Measurements from ENCODE around the gene SPEG. TPM values are rescaled to one million over a fixed set of nuclear protein-coding genes. Genes with fewer than 3 reads are reported as not detected.

SPEG gene
- total RNA-seq, 2 experiments from 2014 or later = 15.3 to 17.7 TPM

DNA sequence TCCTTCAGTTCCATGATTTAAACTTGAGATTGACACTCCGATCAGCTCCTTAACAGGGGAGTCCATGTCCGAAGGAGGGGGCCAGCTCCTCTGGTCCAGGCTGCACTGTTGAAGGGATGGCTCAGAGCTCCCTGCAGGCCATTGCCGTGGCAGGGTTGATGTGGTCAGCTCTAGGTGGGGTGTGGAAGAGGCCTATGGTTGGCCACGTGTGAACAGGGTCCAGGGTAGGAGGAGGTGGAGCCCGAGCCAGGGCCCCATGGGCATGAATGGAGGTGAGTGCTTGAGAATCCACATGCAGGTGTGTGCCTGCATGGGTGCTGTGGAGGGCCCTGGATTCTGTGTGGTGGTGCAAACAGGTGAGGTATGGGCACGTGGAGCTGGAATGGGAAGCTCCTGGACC is 1.1 kb downstream of the SPEG start:
- intact Hi-C loops (cut with DNase I, micrococcal nuclease) = no loop called here
- DNase-seq (no peak), ATAC-seq (ENCODE audit: poor library complexity) (no peak)
- no peaks in the 10 kb centered on the region for H3K9me3 Mint-ChIP-seq
- Histone ChIP-seq H3K36me3 (ENCODE audit: insufficient read depth, low read length) (no peaks in the 10 kb centered on the region), H3K9me3 (ENCODE audit: control insufficient read depth in 1 of 2, insufficient read depth in 1 of 2, low read length in 2 of 2) (peaks cover 0 to 14% of the 10 kb centered on the region in 2 experiments), H3K27me3 (ENCODE audit: control insufficient read depth in 1 of 2, insufficient read depth in 2 of 2, low read length in 2 of 2) (peaks cover 25 to 27% of the 10 kb centered on the region in 2 experiments), H3K27ac (ENCODE audit: low read depth in 1 of 2, low read length in 2 of 2) (no peak overlapping the region), H3K4me3 (ENCODE audit: low read length) (no peak overlapping the region), H3K4me1 (ENCODE audit: insufficient read depth, low read length) (peaks cover 10% of the 10 kb centered on the region)
- H3K4me3 Mint-ChIP-seq = no peak overlapping the region
- ChIA-PET CTCF (no interaction called here), POLR2A (no interaction called here)
- no peaks in the 10 kb centered on the region for H3K36me3 Mint-ChIP-seq (ENCODE audit: low read depth)
- peaks cover under 1% of the 10 kb centered on the region for H3K4me1 Mint-ChIP-seq (ENCODE audit: low read depth)
- H3K27me3 Mint-ChIP-seq = peaks cover 33% of the 10 kb centered on the region
- TF ChIP-seq, protein P1, sequence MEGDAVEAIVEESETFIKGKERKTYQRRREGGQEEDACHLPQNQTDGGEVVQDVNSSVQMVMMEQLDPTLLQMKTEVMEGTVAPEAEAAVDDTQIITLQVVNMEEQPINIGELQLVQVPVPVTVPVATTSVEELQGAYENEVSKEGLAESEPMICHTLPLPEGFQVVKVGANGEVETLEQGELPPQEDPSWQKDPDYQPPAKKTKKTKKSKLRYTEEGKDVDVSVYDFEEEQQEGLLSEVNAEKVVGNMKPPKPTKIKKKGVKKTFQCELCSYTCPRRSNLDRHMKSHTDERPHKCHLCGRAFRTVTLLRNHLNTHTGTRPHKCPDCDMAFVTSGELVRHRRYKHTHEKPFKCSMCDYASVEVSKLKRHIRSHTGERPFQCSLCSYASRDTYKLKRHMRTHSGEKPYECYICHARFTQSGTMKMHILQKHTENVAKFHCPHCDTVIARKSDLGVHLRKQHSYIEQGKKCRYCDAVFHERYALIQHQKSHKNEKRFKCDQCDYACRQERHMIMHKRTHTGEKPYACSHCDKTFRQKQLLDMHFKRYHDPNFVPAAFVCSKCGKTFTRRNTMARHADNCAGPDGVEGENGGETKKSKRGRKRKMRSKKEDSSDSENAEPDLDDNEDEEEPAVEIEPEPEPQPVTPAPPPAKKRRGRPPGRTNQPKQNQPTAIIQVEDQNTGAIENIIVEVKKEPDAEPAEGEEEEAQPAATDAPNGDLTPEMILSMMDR (IDR thresholded peaks at IDR 0.05) = no peak
- H3K27ac Mint-ChIP-seq = no peak overlapping the region

DNA sequence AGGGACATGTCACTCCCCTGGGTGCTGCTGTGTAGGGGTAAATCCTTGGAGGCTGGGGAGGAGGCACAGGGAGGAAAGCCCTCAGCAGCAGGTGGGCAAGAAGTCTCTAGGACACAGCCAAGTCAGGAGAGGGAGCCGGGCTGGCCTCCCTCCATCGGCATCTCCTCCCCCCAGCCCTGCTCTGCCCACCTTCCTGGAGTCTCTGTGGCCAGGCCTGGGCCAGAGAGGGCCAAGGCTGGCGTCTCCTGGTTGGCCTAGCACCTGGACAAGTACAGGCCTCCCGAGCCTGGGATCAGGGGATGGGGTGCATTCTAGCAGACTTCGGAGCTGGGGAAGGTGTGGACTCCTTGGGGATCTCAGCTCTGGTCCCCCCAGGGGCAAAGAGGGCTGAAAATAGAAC is 1.8 kb downstream of the SPEG start:
- ChIA-PET POLR2A (no interaction called here), CTCF (interaction anchor here (0.8 kb wide), 1 partner anchor 73 kb away, joined by 3 read pairs; no protein-coding TSS in a partner anchor)
- Histone ChIP-seq H3K4me1 (ENCODE audit: insufficient read depth, low read length) (peaks cover 15% of the 10 kb centered on the region), H3K9me3 (ENCODE audit: control insufficient read depth in 1 of 2, insufficient read depth in 1 of 2, low read length in 2 of 2) (peaks cover 0 to 14% of the 10 kb centered on the region in 2 experiments), H3K4me3 (ENCODE audit: low read length) (no peak overlapping the region), H3K27me3 (ENCODE audit: control insufficient read depth in 1 of 2, insufficient read depth in 2 of 2, low read length in 2 of 2) (peaks cover 25 to 27% of the 10 kb centered on the region in 2 experiments), H3K27ac (ENCODE audit: low read depth in 1 of 2, low read length in 2 of 2) (no peak overlapping the region), H3K36me3 (ENCODE audit: insufficient read depth, low read length) (no peaks in the 10 kb centered on the region)
- H3K27ac Mint-ChIP-seq = no peak overlapping the region
- no peaks in the 10 kb centered on the region for H3K36me3 Mint-ChIP-seq (ENCODE audit: low read depth)
- peaks cover 40% of the 10 kb centered on the region for H3K27me3 Mint-ChIP-seq
- peaks cover 9% of the 10 kb centered on the region for H3K4me1 Mint-ChIP-seq (ENCODE audit: low read depth)
- intact Hi-C loops (cut with DNase I, micrococcal nuclease) = no loop called here
- no peak for ATAC-seq (ENCODE audit: poor library complexity)
- no peaks in the 10 kb centered on the region for H3K9me3 Mint-ChIP-seq
- DNase-seq = no peak
- no peak overlapping the region for H3K4me3 Mint-ChIP-seq
- TF ChIP-seq, protein P1 (IDR thresholded peaks at IDR 0.05) = no peak

DNA sequence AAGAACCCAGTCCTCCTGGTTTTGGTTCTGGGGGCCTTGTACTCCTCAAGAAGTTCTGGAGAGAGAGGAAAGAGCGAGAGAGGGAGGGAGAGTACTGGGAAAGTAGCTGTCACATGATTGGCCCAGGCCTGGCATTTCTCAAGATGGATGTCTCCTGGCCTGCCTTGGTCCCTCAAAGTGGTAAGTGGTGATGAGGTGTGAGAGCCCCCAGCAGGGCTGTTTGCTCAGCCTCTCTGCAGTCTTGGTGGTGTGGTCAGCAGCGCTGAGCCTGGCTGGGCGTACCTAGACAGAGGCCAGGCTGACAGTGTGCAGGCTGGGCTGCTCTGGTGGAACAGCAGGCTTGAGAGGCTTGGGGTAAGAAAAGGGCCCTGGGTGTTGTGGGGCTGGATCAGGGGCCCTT is 2.5 kb downstream of the SPEG start:
- TF ChIP-seq, protein P1 (IDR thresholded peaks at IDR 0.05) = no peak
- H3K27ac Mint-ChIP-seq = no peak overlapping the region
- H3K4me3 Mint-ChIP-seq = no peak overlapping the region
- Histone ChIP-seq H3K4me1 (ENCODE audit: insufficient read depth, low read length) (peaks cover 17% of the 10 kb centered on the region), H3K9me3 (ENCODE audit: control insufficient read depth in 1 of 2, insufficient read depth in 1 of 2, low read length in 2 of 2) (peaks cover 0 to 14% of the 10 kb centered on the region in 2 experiments), H3K36me3 (ENCODE audit: insufficient read depth, low read length) (no peaks in the 10 kb centered on the region), H3K27ac (ENCODE audit: low read depth in 1 of 2, low read length in 2 of 2) (no peak overlapping the region), H3K4me3 (ENCODE audit: low read length) (no peak overlapping the region), H3K27me3 (ENCODE audit: control insufficient read depth in 1 of 2, insufficient read depth in 2 of 2, low read length in 2 of 2) (peaks cover 25 to 27% of the 10 kb centered on the region in 2 experiments)
- no peaks in the 10 kb centered on the region for H3K36me3 Mint-ChIP-seq (ENCODE audit: low read depth)
- ChIA-PET POLR2A (no interaction called here), CTCF (interaction anchor here (0.8 kb wide), 1 partner anchor 73 kb away, joined by 3 read pairs; no protein-coding TSS in a partner anchor)
- H3K27me3 Mint-ChIP-seq = peaks cover 38% of the 10 kb centered on the region
- H3K9me3 Mint-ChIP-seq = no peaks in the 10 kb centered on the region
- intact Hi-C loops (cut with DNase I, micrococcal nuclease) = no loop called here
- peaks cover 9% of the 10 kb centered on the region for H3K4me1 Mint-ChIP-seq (ENCODE audit: low read depth)
- no peak for ATAC-seq (ENCODE audit: poor library complexity)
- no peak for DNase-seq
